HCT116 (cell line): ENCODE results near the gene NCR1. TPM values are rescaled to one million over a fixed set of nuclear protein-coding genes. Genes with fewer than 3 reads are reported as not detected.

Experiments
- ATAC-seq: fragments of 200-7000 bp; cut with Tn5 transposase; 2 replicates; pipeline ENCODE4 v1.9.1; 2020; ENCODE audit warnings: mild to moderate bottlenecking, moderate library complexity
- BruUV-seq: library from RNA; stranded (reverse); fragments of 400-500 nt; replicated peaks from 2 replicates; lab custom pipeline; 2021; lab: Mats Ljungman, UMichigan
- CTCF ChIA-PET: fragments of 300-600 bp; sonication (Branson Sonifier 250); formaldehyde crosslinking; loops from one replicate; lab custom pipeline; 2021; ENCODE audit warnings: antibody characterized with exemption; lab: Charles Lee
- POLR2A ChIA-PET: fragments of 300-600, 350-600 bp; sonication (Branson Sonifier 250); formaldehyde crosslinking; loops from one replicate; lab custom pipeline; 2021; ENCODE audit warnings: antibody characterized with exemption; lab: Charles Lee
- RAD21 ChIA-PET, 2 experiments: fragments of 300-600 bp; sonication (Branson Sonifier 250); formaldehyde crosslinking; loops; one replicate each; lab custom pipeline; 2023; ENCODE audit warnings: low total read pairs in 2 of 2; ENCODE audit not compliant: uncharacterized antibody in 2 of 2, unreplicated experiment in 2 of 2, low non-redundant PET in 1 of 2; lab: Charles Lee
- DNase-seq: peaks from one replicate; pipeline ENCODE4 v3.0.0-alpha.2; 2010; ENCODE audit warnings: low read depth, low spot score
- H2AFZ ChIP-seq: fragments of 200-600 bp; shearing (Covaris generic), sonication (generic); 2 replicates; pipeline ENCODE4 v1.6.1; 2017; ENCODE audit warnings: low read depth, mixed run types, mixed read lengths, antibody characterized with exemption, low read length; ENCODE audit not compliant: poor library complexity, severe bottlenecking
- H3K27ac ChIP-seq: 2 replicates; pipeline ENCODE4 v1.5.1; 2012; ENCODE audit warnings: low read depth, low read length
- H3K27me3 ChIP-seq: fragments of 200-600 bp; sonication (generic); 2 replicates; pipeline ENCODE4 v1.6.1; 2016; ENCODE audit warnings: mixed run types, low read length, mixed read lengths; ENCODE audit not compliant: insufficient read depth
- H3K36me3 ChIP-seq, 2 experiments: fragments of 200-500 bp in 1 of 2; fragments of 200-600 bp in 1 of 2; sonication (Bioruptor generic) in 1 of 2; sonication (generic) in 1 of 2; 2 replicates each; pipeline versions ENCODE4 v1.5.1 to v1.6.1; 2014 to 2016; ENCODE audit warnings: low read length in 2 of 2, inconsistent platforms in 1 of 2, mixed read lengths in 1 of 2, mixed run types in 1 of 2; ENCODE audit not compliant: insufficient read depth in 2 of 2, control insufficient read depth in 1 of 2
- H3K4me1 ChIP-seq, 2 experiments: fragments of 200-600 bp in 1 of 2; sonication (generic) in 1 of 2; 2 replicates each; pipeline versions ENCODE4 v1.5.1 to v1.6.1; 2012 to 2017; ENCODE audit warnings: low read length in 2 of 2, inconsistent platforms in 1 of 2, mild to moderate bottlenecking in 1 of 2, mixed read lengths in 1 of 2, mixed run types in 1 of 2, moderate library complexity in 1 of 2; ENCODE audit not compliant: insufficient read depth in 2 of 2, control insufficient read depth in 1 of 2
- H3K4me2 ChIP-seq: fragments of 200-600 bp; sonication (generic); 2 replicates; pipeline ENCODE4 v1.6.1; 2017; ENCODE audit warnings: mixed run types, low read length, mixed read lengths
- H3K4me3 ChIP-seq, 2 experiments: fragments of 200-600 bp in 1 of 2; sonication (generic) in 1 of 2; replicated peaks in 1 of 2; 2 replicates each; pipeline ENCODE4 v1.5.1; 2011 to 2016; ENCODE audit warnings: low read length in 2 of 2, control low read depth in 1 of 2, low read depth in 1 of 2, mild to moderate bottlenecking in 1 of 2, mixed read lengths in 1 of 2, mixed run types in 1 of 2
- H3K79me2 ChIP-seq: fragments of 200-600 bp; sonication (generic); 2 replicates; pipeline ENCODE4 v1.6.1; 2017; ENCODE audit warnings: mild to moderate bottlenecking, mixed run types, low read length, moderate library complexity, mixed read lengths; ENCODE audit not compliant: insufficient read depth
- H3K9ac ChIP-seq: fragments of 200-600 bp; sonication (generic); 2 replicates; pipeline ENCODE4 v1.6.1; 2016; ENCODE audit warnings: low read length, mixed read lengths
- H3K9me2 ChIP-seq: fragments of 200-600 bp; sonication (generic), shearing (Covaris generic); 2 replicates; pipeline ENCODE4 v1.6.1; 2017; ENCODE audit warnings: mixed run types, mild to moderate bottlenecking, moderate library complexity; ENCODE audit not compliant: insufficient read depth
- H3K9me3 ChIP-seq, 2 experiments: fragments of 200-500 bp in 1 of 2; fragments of 200-600 bp in 1 of 2; sonication (Bioruptor generic) in 1 of 2; sonication (generic) in 1 of 2; 2 replicates each; pipeline ENCODE4 v1.6.1; 2014 to 2017; ENCODE audit warnings: low read length in 2 of 2, mixed read lengths in 2 of 2, inconsistent platforms in 1 of 2, low read depth in 1 of 2, mild to moderate bottlenecking in 1 of 2, mixed run types in 1 of 2, moderate library complexity in 1 of 2; ENCODE audit not compliant: control insufficient read depth in 1 of 2, insufficient read depth in 1 of 2
- H4K20me1 ChIP-seq: fragments of 200-600 bp; sonication (generic), shearing (Covaris generic); 2 replicates; pipeline ENCODE4 v1.6.1; 2017; ENCODE audit warnings: mixed run types, mild to moderate bottlenecking, moderate library complexity; ENCODE audit not compliant: insufficient read depth
- CBX3 ChIP-seq: IDR thresholded peaks from 2 replicates; pipeline ENCODE4 v1.6.1; 2012; ENCODE audit warnings: low read depth
- CEBPB ChIP-seq: IDR thresholded peaks from 2 replicates; pipeline ENCODE4 v1.6.1; 2012; ENCODE audit warnings: low read depth
- EGR1 ChIP-seq: IDR thresholded peaks from 2 replicates; pipeline ENCODE4 v1.6.1; 2012; ENCODE audit warnings: low read depth
- ELF1 ChIP-seq: IDR thresholded peaks from 2 replicates; pipeline ENCODE4 v1.6.1; 2012; ENCODE audit warnings: low read depth, borderline replicate concordance
- EZH2 ChIP-seq: fragments of 200-600 bp; sonication (generic); IDR thresholded peaks from 2 replicates; pipeline ENCODE4 v1.6.1; 2017; ENCODE audit warnings: antibody characterized with exemption, mixed run types
- EZH2phosphoT487 ChIP-seq: fragments of 200-600 bp; IDR thresholded peaks from 2 replicates; pipeline ENCODE4 v1.6.1; 2018; ENCODE audit warnings: antibody characterized with exemption, borderline replicate concordance
- FOSL1 ChIP-seq: IDR thresholded peaks from 2 replicates; pipeline ENCODE4 v1.6.1; 2012; ENCODE audit warnings: low read depth
- JUND ChIP-seq: IDR thresholded peaks from 2 replicates; pipeline ENCODE4 v1.6.1; 2012
- POLR2AphosphoS5 ChIP-seq: IDR thresholded peaks from 2 replicates; pipeline ENCODE4 v1.6.1; 2011; ENCODE audit warnings: mild to moderate bottlenecking, low read depth, low read length, moderate library complexity
- RAD21 ChIP-seq: IDR thresholded peaks from 2 replicates; pipeline ENCODE4 v1.6.1; 2012; ENCODE audit warnings: low read depth, mild to moderate bottlenecking
- SP1 ChIP-seq: IDR thresholded peaks from 2 replicates; pipeline ENCODE4 v1.6.1; 2012; ENCODE audit warnings: low read depth
- YY1 ChIP-seq: IDR thresholded peaks from 2 replicates; pipeline ENCODE4 v1.6.1; 2011; ENCODE audit warnings: low read length, low read depth, moderate library complexity, mild to moderate bottlenecking; ENCODE audit not compliant: insufficient replicate concordance; ENCODE audit errors: extremely low read depth
- ZFX ChIP-seq: fragments of 450-650 bp; IDR thresholded peaks from 2 replicates; pipeline ENCODE4 v1.6.1; 2017
- ZNF274 ChIP-seq: fragments of 200-500 bp; sonication (Bioruptor generic); IDR thresholded peaks from 2 replicates; pipeline ENCODE4 v1.6.1; 2014; ENCODE audit warnings: mild to moderate bottlenecking, low read depth, low read length, inconsistent platforms
- intact Hi-C: fragments of 100-400 bp; cut with micrococcal nuclease; formaldehyde crosslinking; loops from 2 replicates; pipeline ENCODE4 v1.10.0; 2022
- total RNA-seq: library from RNA; stranded (reverse); gene quantifications from one replicate; pipeline ENCODE4 v1.2.1, GENCODE V29; 2021; ENCODE audit not compliant: unreplicated experiment
- TF ChIP-seq, protein P1 (sequence below), 3 experiments: fragments of 200-600 bp in 1 of 3; sonication (generic) in 1 of 3; IDR thresholded peaks in 2 of 3; conservative IDR thresholded peaks in 1 of 3; 2 replicates each; pipeline ENCODE4 v1.5.1; 2012 to 2017; ENCODE audit warnings: low read depth in 2 of 3, low read length in 2 of 3, antibody characterized with exemption in 1 of 3, borderline replicate concordance in 1 of 3, control low read depth in 1 of 3, mild to moderate bottlenecking in 1 of 3, mixed read lengths in 1 of 3, mixed run types in 1 of 3, moderate library complexity in 1 of 3; ENCODE audit not compliant: insufficient read depth in 1 of 3
- TF ChIP-seq, protein P2 (sequence below): IDR thresholded peaks from 2 replicates; pipeline ENCODE4 v1.6.1; 2012
- TF ChIP-seq, protein P3 (sequence below): IDR thresholded peaks from 2 replicates; pipeline ENCODE4 v1.6.1; 2012

NCR1 gene
- total RNA-seq, 1 experiment from 2014 or later: not detected

DNA sequence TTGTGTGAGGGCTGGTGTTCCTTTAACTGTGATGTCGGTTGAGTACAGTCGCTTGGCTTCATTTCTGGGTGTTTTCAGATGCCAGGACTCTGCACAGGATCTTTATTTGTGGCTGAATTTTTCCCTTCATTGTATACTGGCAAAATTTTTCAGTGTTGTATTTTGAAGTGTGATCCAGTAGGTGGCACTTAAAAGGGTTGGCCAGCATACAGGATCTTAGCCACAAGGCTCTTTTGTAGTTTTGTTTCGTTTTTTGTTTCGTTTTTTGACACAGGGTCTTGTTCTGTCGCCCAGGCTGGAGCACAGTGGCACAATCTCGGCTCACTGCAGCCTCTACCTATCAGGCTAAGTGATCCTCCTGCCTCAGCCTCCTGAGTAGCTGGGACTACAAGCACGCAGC, 23.2 kb upstream of the NCR1 start:
- ChIA-PET POLR2A (no interaction called here), CTCF (no interaction called here), RAD21 (no interaction called here)
- BruUV-seq: no TSS peak
- no peaks in the 10 kb centered on the region for H4K20me1 ChIP-seq
- ATAC-seq (peak; percentile 54; the same call in 1 of the 2 replicates), DNase-seq (no peak)
- H3K36me3 ChIP-seq: no peaks in the 10 kb centered on the region
- H3K27me3 ChIP-seq: no peaks in the 10 kb centered on the region
- no peak overlapping the region for H3K9ac ChIP-seq
- no peak overlapping the region for H2AFZ ChIP-seq
- no peaks in the 10 kb centered on the region for H3K4me1 ChIP-seq
- H3K79me2 ChIP-seq: no peaks in the 10 kb centered on the region
- no peaks in the 10 kb centered on the region for H3K9me2 ChIP-seq
- no peak for TF ChIP-seq POLR2AphosphoS5
- TF ChIP-seq, protein P1, sequence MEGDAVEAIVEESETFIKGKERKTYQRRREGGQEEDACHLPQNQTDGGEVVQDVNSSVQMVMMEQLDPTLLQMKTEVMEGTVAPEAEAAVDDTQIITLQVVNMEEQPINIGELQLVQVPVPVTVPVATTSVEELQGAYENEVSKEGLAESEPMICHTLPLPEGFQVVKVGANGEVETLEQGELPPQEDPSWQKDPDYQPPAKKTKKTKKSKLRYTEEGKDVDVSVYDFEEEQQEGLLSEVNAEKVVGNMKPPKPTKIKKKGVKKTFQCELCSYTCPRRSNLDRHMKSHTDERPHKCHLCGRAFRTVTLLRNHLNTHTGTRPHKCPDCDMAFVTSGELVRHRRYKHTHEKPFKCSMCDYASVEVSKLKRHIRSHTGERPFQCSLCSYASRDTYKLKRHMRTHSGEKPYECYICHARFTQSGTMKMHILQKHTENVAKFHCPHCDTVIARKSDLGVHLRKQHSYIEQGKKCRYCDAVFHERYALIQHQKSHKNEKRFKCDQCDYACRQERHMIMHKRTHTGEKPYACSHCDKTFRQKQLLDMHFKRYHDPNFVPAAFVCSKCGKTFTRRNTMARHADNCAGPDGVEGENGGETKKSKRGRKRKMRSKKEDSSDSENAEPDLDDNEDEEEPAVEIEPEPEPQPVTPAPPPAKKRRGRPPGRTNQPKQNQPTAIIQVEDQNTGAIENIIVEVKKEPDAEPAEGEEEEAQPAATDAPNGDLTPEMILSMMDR (IDR thresholded peaks at IDR 0.05 in 2 of 3, conservative IDR thresholded peaks at IDR 0.05 in 1 of 3; ENCODE audit: borderline replicate concordance in 1 of 3, insufficient read depth in 1 of 3, low read depth in 2 of 3, low read length in 2 of 3): peak; percentile 29 to 36 (median 32); a peak in 4 of 6 replicates
- TF ChIP-seq, protein P2, sequence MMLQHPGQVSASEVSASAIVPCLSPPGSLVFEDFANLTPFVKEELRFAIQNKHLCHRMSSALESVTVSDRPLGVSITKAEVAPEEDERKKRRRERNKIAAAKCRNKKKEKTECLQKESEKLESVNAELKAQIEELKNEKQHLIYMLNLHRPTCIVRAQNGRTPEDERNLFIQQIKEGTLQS: no peak
- TF ChIP-seq EGR1: no peak
- no peak for TF ChIP-seq ZNF274
- TF ChIP-seq FOSL1: no peak
- TF ChIP-seq EZH2: no peak
- no peak for TF ChIP-seq ZFX
- no peak for TF ChIP-seq CBX3
- no peak for TF ChIP-seq EZH2phosphoT487
- no peak for TF ChIP-seq YY1
- TF ChIP-seq JUND: no peak
- no peak for TF ChIP-seq ELF1
- TF ChIP-seq, protein P3, sequence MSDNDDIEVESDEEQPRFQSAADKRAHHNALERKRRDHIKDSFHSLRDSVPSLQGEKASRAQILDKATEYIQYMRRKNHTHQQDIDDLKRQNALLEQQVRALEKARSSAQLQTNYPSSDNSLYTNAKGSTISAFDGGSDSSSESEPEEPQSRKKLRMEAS: no peak
- peak; percentile 30; the same call in 1 of the 2 replicates for TF ChIP-seq RAD21
- TF ChIP-seq SP1: no peak
- no peak for TF ChIP-seq CEBPB
- H3K4me3 ChIP-seq: no peak overlapping the region
- H3K4me2 ChIP-seq: 0 out of 2 replicates have a peak overlapping the region, but pooled peaks have one; percentile 4
- intact Hi-C loops: no loop called here
- no peak overlapping the region for H3K27ac ChIP-seq
- no peaks in the 10 kb centered on the region for H3K9me3 ChIP-seq
